RWPE2 (cell line): Measurements from ENCODE around the gene CELF1.

Experiments
- ATAC-seq: fragments of 200-7000 bp; cut with Tn5 transposase; 3 replicates; pipeline ENCODE4 v1.9.1; 2021; ENCODE audit warnings: low read depth
- DNase-seq: peaks from one replicate; pipeline ENCODE4 v3.0.0-alpha.2; 2020; ENCODE audit warnings: low spot score
- H3K27ac ChIP-seq: fragments of 450-650 bp; 2 replicates; pipeline ENCODE4 v1.5.1; 2017; ENCODE audit warnings: mild to moderate bottlenecking; ENCODE audit not compliant: poor library complexity, severe bottlenecking
- H3K27me3 ChIP-seq: fragments of 250-450 bp; sonication (Bioruptor Pico); 2 replicates; pipeline ENCODE4 v1.5.1; 2021; ENCODE audit warnings: mild to moderate bottlenecking, moderate library complexity; ENCODE audit not compliant: insufficient read depth, poor library complexity, severe bottlenecking
- H3K36me3 ChIP-seq: fragments of 250-450 bp; sonication (Bioruptor Pico); 2 replicates; pipeline ENCODE4 v1.5.1; 2020; ENCODE audit warnings: low read depth, mild to moderate bottlenecking, moderate library complexity
- H3K4me1 ChIP-seq: fragments of 250-450 bp; sonication (Bioruptor Pico); 2 replicates; pipeline ENCODE4 v1.5.1; 2021; ENCODE audit warnings: mild to moderate bottlenecking, moderate library complexity; ENCODE audit not compliant: insufficient read depth, poor library complexity, severe bottlenecking
- H3K4me3 ChIP-seq: fragments of 250-450 bp; sonication (Bioruptor Pico); 2 replicates; pipeline ENCODE4 v1.5.1; 2021; ENCODE audit warnings: mild to moderate bottlenecking, moderate library complexity; ENCODE audit not compliant: severe bottlenecking
- H3K9me3 ChIP-seq: fragments of 250-450 bp; sonication (Bioruptor Pico); 2 replicates; pipeline ENCODE4 v1.5.1; 2021; ENCODE audit warnings: mild to moderate bottlenecking, moderate library complexity; ENCODE audit not compliant: severe bottlenecking
- CTCF ChIP-seq: fragments of 450-650 bp; IDR thresholded peaks from one replicate; pipeline ENCODE4 v1.5.1; 2017; ENCODE audit warnings: mild to moderate bottlenecking, moderate library complexity; ENCODE audit not compliant: poor library complexity, severe bottlenecking

Gene CELF1

DNA sequence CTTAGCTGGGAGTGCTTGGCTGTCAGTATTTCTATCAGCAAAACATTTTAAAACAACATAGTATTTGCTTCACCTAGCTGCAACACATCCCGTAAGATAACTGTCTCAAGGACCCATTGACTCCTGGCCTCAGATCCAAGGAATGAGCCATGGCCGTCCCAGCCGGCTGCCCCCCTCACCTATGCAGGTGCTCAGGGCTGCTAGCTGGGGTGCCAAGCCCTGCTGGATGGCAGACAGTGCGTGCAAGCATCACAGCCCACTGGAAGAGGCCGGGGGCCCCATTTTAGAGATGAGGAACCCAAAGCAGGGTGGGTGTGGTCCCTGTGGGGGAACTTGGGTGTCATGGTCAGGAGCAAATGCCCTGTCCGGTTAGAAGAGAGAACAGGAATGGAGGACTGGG is 135.2 kb downstream of the CELF1 start:
- no peak overlapping the region for H3K4me3 ChIP-seq
- no peak for ATAC-seq
- no peaks in the 10 kb centered on the region for H3K9me3 ChIP-seq
- H3K27ac ChIP-seq = peak overlapping the region; percentile 87
- H3K36me3 ChIP-seq = peaks cover 70% of the 10 kb centered on the region
- DNase-seq = no peak
- no peak for TF ChIP-seq CTCF
- H3K4me1 ChIP-seq = peaks cover 9% of the 10 kb centered on the region
- H3K27me3 ChIP-seq = no peaks in the 10 kb centered on the region

DNA sequence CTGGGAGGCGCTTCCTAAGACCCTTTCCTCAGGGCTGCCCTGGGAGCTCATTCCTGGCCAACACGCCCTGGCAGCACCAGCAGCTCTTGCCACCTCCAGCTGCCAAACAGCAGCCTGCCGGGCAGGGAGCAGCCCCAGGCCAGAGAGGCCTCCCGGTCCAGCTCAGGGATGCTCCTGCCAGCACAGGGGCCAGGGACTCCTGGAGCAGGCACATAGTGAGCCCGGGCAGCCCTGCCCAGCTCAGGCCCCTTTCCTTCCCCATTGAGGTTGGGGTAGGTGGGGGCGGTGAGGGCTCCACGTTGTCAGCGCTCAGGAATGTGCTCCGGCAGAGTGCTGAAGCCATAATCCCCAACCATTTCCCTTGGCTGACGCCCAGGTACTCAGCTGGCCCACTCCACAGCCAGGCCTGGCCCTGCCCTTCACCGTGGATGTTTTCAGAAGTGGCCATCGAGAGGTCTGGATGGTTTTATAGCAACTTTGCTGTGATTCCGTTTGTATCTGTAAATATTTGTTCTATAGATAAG is 136.9 kb downstream of the CELF1 start:
- DNase-seq = peak; percentile 93
- no peak overlapping the region for H3K4me3 ChIP-seq

More for the DNA sequence above, 136.9 kb downstream of the CELF1 start:
- Histone ChIP-seq H3K4me1 (peaks cover 9% of the 10 kb centered on the region), H3K27me3 (no peaks in the 10 kb centered on the region), H3K9me3 (no peaks in the 10 kb centered on the region), H3K36me3 (peaks cover 71% of the 10 kb centered on the region), H3K27ac (peak overlapping the region; percentile 87)
- ATAC-seq = peak; percentile 90
- no peak for TF ChIP-seq CTCF
